Measurements from ENCODE around the gene YAP1.

The YAP1 gene

DNA sequence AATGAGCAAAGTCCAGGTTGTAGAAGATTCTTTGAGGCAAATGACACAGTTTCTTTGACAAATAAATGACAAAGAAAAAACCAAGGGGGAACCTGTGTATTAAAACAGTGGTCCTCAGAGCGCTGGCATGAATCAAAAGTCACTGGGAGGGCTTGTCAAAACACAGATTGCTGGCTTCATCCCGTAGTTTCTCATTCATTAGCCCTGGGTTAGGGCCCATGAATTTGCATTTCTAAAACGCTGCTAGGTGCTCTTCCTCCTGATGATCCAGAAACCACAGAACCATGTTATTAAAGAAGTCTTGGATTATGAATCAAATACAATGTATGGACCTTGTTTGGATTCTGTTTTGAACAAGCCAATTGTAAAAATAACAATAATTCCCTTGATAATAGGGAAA, 92.7 kb downstream of the YAP1 start:
- DNase-seq, result no peak

DNA sequence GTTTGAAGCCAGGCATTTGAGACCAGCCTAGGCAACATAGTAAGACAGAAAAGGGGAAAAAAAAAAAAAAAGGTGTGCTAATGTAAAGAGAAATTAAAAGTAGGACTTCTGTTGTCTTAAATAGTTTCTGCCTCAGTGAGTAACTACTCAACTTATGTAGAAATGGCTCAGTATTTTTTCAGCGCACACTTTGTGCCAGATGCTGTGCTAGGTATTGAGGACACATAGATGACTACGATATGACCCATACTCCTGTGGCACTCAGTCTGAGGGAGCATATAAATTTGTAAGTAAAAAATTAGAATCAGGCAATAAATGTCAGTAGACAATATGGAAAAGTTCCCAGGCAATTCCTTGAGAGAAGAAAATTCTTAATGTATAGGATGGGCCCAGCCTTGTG, 93.9 kb downstream of the YAP1 start:
- DNase-seq, result no peak

DNA sequence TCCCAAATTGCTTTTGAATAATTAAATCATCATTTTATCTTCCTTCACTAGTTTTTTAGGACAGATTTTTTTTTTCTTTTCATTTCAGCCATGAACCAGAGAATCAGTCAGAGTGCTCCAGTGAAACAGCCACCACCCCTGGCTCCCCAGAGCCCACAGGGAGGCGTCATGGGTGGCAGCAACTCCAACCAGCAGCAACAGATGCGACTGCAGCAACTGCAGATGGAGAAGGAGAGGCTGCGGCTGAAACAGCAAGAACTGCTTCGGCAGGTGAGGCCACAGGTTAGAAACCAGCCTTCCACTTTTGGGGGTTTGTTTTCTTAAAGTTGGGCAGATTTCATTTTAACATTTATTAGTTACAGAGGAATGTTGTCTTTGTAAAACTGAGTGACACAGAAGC, 95.6 kb downstream of the YAP1 start:
- no peak for DNase-seq

DNA sequence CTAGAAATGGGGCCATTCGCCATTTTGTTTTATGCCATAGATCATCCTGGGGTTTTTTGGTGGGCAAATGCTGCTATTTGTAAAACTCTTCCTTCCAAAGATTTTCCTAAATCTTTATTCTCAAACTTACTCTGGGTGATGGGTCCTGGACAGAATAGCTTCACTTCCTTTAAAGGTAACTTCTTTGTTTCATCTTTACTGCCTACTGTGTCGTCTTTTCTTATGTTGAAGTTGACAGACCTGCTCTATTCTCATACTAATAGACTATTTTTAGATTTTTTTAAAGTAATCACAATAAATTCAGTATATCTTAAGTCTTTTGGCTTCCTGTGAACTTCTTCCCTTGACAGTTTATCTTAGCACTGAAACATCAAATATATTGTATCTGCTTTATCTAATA, 98.6 kb downstream of the YAP1 start:
- no peak for DNase-seq

DNA sequence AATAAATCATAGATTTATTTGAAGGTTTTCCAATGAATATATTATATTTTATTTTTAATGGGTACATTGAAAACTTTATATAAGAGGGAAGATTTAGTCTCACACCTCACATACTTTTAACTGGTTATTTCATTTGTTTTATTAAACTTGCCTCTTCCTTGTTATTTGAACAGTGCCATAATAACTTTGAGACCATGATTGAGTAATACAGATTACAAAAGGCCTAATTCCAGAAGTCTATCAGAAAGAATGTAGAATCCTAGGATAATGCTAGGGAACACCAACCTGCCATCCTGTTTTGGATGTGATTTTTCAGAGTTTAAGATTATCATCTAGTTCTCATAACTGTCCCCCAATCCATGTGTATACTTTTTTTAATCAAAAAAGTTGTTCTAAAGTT, 104.4 kb downstream of the YAP1 start:
- DNase-seq, result no peak

DNA sequence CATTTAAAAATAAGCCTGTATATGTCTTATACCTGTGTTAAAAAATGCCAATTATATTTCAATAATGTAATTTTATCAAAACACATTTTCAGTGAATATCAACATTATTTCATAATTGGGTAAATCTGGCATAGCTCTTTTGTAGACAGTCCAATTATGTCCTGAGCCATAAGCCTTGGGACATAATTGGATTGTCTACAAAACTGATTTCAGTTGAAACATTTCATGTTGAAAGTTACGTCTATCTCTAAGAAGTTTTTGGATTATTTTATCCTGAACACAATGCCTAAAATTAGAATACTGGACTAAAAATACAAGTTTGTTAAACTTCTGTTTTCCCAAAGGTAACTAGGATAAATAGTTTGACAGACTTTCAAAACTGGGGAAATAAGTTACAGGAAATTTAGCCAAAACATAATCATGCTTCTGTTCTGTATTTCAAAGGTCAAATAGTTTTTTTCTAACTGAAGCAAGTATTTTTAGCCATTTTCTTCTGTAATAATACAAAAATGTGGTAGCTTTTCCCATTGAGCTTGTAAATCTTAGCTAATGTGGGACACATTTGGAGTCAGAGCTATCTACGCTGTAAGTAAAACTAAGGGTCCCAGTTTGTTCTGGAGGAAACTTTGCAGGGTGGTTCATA, 106.3 kb downstream of the YAP1 start:
- DNase-seq, result no peak

DNA sequence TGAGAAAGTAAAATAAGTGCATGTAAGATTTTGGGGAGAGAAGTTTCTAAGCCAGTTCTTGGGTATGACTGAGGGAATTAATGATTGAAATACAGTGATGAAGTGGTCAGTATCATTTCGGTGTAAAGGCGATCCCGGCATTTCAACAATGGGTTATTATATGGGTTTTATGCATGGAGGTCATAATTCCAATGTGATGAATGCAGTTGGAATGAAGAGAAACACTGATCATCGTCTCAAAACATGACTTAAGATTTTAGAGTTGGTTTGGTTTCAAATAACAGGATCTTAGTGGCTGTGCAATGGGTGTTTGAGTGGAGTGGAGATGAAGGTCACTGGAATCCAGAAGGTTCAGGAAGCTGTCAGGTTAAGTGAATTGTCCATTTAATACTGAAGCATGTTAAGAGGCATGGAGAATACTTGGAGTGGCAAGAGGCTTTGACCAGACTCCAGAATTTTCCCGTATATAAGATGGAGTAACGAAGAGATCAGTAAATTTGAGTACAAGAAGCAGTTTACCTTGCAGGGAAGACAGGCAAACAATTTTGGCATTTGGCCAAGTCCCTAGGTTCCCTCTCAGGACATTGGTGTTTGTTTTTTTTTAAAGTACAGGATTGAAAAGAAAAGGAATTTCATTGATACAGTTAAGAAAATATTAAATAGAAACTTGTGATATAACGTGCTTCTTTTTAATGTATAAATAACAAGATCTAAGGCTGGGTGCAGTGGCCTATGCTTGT, 110.7 kb downstream of the YAP1 start:
- no peak for DNase-seq

DNA sequence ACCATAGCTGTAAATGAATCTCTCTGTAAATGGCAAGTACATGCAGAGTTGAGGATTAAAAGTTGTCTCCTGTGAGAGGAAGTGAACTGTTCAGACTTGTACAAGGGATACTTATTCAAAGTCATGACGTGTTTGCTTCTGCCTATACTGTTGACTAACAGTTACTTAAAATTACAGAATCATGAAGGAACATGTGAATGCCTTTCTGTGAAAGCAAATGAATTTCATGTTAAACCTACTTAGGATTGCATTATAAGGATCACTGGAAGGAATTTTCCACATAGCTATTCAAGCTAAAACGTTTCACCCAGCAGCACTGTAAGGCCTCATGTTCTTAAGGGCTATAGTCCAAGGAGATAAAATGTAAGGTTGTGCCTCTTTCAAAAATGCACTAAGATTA, 113.6 kb downstream of the YAP1 start:
- no peak for DNase-seq

DNA sequence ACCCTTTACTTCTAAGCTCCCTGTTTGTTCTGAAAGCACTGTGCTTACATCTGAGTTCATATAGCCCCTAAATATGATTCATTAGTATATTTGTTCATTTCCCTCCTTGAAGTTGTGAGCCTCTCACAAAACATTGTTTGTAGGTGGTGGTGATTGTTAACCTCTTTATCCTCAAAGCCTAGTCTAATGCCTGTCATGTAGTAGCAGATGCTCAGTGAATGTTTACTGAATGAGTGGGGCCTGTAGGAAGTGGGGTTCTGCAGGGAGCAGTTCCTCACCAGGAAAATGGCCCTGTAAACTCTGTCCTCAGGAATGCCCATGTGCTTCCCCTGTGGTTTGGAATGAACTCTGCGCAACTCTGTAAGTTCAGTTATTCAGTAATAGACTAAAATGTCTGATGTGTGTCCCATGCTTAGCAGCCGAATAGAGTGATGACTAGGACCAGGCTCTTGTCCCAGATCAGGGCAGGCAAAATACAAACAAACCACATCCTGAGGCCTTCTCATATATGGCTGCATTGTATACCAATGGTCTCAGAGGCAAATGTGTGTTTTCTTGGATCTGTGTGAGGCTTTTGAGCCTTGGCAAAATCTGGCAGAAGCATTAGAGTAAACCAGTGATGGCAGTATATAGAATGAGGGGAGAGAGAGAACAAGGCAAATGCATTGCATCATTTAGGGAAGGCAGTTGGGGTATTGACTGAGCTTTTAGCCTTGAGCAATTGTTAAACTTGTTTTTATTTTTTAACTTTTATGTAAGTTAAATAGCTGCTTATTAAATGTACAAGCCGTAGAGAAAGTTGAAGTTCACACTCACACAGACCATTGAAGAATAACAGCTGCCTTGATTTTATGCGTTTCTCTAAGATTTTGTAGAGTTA, 115.7 kb downstream of the YAP1 start:
- DNase-seq, result no peak

DNA sequence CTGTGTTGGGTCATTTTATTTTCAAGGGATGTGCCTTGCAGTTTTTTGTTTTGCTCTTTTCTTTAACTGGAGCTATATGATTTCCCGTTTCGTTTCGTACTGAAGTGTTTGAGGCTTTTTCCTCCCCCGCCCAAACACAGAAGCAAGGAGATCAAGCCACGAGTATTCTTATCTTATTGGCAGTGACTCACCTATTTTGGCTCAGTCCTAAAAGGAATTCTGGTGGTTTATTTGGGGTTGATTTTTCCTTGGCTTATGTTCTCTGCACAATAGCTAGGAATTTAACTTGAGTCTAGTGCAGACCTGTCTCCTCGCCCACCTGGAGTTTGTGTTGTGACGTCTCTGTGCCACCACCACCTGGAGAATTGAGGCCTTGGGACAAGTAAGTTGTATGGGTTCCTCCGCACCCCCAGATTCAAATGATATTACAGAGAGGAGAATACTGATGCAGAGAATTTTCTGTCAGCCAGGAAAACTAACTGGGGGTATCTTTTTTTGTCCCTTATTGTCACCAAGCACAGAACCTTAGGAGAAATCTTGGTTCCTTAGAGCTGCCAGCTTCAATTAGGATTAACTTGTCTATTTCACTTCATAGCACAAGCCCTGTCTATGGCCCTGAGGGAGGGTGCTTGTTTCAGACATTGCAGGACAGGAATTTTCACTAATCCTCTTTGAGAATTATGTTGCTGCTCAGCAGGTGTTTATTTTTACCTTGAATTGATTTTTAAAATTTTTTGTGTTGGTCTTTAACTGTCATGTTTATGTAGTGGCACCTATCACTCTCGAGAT, 116.6 kb downstream of the YAP1 start:
- DNase-seq, result no peak

DNA sequence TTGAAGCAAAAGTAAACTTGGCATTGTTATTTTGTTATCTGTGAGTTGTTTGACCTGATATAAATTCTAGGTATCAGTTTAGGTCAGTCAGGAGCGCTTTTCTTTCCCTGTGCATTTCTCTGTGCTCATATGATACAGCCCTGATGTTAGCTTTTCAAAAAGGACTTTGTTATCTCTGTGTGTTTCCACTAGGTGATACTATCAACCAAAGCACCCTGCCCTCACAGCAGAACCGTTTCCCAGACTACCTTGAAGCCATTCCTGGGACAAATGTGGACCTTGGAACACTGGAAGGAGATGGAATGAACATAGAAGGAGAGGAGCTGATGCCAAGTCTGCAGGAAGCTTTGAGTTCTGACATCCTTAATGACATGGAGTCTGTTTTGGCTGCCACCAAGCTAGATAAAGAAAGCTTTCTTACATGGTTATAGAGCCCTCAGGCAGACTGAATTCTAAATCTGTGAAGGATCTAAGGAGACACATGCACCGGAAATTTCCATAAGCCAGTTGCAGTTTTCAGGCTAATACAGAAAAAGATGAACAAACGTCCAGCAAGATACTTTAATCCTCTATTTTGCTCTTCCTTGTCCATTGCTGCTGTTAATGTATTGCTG, 119.4 kb downstream of the YAP1 start:
- no peak for DNase-seq

DNA sequence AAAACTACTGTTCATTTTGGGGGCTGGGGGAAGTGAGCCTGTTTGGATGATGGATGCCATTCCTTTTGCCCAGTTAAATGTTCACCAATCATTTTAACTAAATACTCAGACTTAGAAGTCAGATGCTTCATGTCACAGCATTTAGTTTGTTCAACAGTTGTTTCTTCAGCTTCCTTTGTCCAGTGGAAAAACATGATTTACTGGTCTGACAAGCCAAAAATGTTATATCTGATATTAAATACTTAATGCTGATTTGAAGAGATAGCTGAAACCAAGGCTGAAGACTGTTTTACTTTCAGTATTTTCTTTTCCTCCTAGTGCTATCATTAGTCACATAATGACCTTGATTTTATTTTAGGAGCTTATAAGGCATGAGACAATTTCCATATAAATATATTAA, 119.9 kb downstream of the YAP1 start:
- no peak for DNase-seq

DNA sequence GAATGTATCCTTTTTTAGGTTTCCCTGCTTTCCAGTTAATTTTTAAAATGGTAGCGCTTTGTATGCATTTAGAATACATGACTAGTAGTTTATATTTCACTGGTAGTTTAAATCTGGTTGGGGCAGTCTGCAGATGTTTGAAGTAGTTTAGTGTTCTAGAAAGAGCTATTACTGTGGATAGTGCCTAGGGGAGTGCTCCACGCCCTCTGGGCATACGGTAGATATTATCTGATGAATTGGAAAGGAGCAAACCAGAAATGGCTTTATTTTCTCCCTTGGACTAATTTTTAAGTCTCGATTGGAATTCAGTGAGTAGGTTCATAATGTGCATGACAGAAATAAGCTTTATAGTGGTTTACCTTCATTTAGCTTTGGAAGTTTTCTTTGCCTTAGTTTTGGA, 120.7 kb downstream of the YAP1 start:
- DNase-seq, result no peak

DNA sequence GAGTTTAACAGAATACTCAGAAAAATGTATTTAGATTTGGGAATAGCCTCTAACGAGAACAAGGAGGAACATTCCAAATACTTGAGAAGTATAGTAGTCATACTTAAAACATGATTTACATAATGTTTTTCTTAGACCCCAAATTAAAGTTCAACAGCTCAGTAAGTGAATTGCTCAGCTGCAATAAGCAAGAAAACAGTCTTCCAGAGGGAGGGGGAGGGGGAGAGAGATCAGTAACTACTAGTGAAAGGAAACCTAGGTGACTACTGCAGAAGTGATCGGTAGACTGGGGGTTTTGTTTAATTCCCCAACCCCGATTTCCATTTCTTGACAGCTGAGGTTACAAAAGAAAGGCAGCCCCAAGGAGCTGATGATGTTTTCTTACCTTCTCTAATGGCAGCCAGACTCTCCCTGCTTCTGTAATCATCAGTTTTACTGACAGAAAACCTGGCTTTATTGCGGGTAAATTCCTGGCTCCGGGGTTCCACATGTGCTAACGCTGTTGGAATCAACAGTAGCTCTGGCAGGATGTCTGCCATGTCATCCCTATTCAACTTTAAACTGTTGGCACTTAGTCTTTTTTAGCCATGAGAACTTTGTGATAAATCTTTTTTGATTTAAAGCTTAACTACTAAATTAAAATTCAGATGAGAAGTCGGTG, 124.7 kb downstream of the YAP1 start:
- no peak for DNase-seq

DNA sequence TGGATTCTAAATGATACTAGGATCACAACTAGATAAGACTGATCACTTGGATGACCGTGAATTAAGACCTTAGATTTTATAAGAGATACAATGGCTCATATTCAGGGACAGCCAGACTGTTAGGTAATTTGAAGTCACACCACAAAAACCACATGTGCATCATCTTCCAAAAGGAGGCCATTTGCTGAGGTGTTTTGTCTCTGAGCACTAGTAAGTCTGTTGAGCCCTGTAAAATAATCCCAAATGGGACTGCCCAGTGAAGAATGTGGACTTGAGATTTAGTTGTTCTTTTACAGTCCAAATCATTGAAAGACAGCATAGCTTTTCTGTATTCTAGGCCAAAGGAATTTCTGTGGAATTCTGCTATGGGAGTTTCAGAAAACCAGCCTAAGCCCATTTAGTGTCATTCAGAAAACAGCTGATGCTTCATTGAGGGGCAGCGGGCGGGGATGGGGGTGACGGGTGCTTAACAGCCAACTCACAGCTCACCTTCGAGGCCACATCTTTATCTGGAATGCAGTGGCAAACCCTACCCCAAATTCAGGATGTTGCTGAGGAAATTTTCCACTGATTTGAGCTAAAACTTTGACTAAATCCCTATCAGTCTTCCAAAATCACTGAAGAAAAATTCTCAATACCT, 127.0 kb downstream of the YAP1 start:
- no peak for DNase-seq

DNA sequence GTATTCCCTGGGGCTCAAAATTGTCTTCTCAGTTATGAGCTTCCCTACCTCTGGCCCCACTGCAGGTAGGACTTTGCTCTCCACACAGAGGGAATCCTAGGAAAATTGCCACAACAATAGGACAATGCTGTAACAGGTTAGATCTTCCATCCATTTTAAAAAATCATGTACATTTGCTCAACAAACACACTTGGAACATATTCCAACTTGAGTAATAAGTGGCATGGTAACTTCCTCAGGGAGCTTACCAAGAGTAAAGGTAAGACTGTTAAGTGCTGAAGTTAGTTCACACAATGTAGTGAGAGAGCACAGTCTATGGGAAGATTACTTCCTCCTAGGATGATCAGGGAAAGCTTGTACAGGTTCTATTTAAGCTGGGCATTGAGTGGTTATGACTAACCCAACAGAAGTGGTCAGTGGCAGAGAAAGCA, 128.2 kb downstream of the YAP1 start:
- DNase-seq, result no peak

DNA sequence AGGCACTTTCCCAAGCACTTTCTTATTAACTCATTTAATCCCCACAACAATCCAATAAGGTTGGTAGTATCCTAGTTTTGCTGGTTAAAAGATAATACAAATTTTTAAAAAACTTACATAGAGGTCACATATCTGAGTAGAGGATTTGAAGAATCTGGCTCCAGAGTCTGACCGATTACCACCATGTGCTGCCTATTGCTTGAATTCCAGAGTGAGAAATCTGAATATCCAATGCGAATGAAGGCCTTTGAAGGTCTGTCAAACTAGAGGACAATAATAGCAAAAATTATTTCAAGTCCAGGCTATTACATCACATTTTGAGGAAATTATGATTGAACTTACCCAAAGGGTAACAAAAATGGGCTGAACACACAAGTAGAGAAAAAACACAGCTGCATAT, 129.2 kb downstream of the YAP1 start:
- DNase-seq, result no peak

DNA sequence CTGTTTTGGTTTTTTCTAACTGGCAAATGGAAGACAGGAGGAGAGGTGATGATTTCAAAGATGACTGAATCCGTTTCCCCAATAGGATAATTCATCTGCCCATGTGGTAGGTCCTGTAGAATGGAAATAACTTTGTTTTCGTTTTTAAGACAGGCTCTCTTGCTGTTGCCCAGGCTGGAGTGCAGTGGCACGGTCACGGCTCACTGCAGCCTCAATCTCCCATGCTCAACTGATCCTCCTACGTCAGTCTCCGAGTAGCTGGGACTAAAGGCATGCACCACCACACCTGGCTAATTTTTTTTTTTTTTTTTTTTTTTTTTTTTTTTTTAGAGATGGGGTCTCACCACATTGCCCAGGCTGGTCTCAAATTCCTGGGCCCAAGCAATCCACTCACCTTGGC, 129.7 kb downstream of the YAP1 start:
- no peak for DNase-seq

DNA sequence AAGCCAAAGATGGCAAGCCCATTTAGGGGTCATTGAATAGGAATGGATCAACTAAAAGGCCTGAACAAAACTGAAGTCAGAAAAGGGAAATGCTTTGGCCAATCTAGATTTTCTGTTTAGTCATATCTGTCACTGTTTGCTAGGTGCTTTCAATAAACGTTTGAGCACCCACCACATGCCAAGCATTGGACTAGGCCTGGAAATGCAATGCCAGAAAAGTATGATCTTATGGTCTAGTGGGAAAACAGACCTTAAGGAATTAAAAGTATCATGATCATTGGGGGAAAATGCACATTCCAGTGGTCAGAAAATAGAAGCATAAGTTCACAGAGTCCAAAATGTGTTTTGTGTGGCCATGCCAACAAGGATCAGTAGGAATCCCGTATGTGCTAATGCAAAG, 130.3 kb downstream of the YAP1 start:
- DNase-seq, result no peak

DNA sequence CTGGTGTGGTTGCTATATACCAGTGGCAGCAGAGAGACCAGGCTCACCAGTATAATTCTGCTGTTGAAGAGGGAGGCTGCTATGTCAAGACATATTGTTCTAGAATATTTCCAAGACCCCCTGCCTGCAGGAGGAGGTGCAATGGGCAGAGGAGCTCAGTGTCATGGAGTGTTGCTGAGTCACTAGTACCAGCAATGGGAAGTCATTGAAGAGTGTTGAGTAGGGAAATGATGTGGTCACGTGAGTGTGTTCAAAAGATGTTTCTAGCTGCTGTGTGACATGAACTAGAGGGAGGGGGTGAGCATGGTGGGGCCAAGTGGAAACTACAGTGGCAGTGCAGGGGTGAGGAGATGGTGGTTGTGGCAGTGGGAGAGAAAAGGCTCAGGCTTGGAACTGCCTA, 130.8 kb downstream of the YAP1 start:
- DNase-seq, result no peak

DNA sequence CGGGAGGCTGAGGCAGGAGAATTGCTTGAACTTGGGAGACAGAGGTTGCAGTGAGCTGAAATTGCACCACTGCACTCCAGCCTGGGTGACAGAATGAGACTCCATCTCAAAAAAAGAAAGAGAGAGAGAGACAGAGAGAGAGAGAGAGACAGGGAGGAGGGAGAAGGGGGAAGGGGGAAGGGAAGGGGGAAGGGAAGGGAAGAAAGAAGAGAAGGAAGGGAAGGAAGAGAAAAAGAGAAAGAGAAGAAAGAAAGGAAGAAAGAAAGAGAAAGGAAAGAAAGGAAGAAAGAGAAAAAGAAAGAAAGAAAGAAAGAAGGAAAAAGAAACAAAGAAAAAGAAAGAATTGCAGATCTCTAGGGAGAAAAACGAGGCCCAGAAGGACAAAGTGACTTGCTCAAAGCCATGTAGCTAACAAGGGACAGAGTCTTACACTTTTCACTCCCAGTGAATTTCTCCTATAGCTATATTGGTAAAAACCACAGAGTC, 133.2 kb downstream of the YAP1 start:
- DNase-seq, result no peak
